ENCODE results near the gene TMEM244. TPM values are rescaled to one million over a fixed set of nuclear protein-coding genes. Genes with fewer than 3 reads are reported as not detected.

The TMEM244 gene
- total RNA-seq, 4 donors from 2014 or later: not detected

DNA sequence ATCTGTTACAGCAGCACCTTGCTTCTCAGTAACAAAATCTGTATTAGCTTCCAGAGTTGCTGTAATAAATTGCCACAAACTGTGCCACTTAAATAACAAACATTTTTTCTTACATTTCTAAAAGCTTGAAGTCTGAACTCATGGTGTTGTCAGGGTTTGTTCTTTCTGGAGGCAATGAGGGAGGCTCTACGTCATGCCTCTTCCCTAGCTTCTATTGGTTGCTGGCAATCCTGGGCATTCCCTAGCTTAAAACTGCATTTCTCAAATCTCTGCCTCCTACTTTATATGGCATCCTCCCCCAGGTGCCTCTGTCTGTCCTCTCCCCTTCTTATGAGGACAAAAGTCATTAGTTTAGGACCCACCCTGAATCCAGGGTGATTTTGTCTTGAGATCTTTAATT is 41.6 kb upstream of the TMEM244 start:
- no peak for TF ChIP-seq POLR2A (IDR thresholded peaks at IDR 0.05)
- DNase-seq (ENCODE audit: low spot score in 2 of 2): no peak
- Histone ChIP-seq H3K9me3 (no peaks in the 10 kb centered on the region), H3K4me3 (no peak overlapping the region), H3K27me3 (no peaks in the 10 kb centered on the region), H3K4me1 (no peaks in the 10 kb centered on the region), H3K36me3 (no peaks in the 10 kb centered on the region), H3K27ac (no peak overlapping the region)
- WGBS, 2 donors: 76 to 90% methylated on average over 1 of the region's 1 CpG

GRCh38 chr6:129901910-129902309 is 40.8 kb upstream of the TMEM244 start:
- no peak overlapping the region for H3K4me3 ChIP-seq
- H3K36me3 ChIP-seq: no peaks in the 10 kb centered on the region
- no peak for DNase-seq (ENCODE audit: low spot score in 2 of 2)
- H3K4me1 ChIP-seq: no peaks in the 10 kb centered on the region
- no peak overlapping the region for H3K27ac ChIP-seq
- TF ChIP-seq POLR2A (IDR thresholded peaks at IDR 0.05): no peak
- H3K27me3 ChIP-seq: no peaks in the 10 kb centered on the region
- no peaks in the 10 kb centered on the region for H3K9me3 ChIP-seq

- H3K4me1 ChIP-seq: no peaks in the 10 kb centered on the region
- no peak for DNase-seq (ENCODE audit: low spot score in 2 of 2)
- no peak for TF ChIP-seq CTCF (IDR thresholded peaks at IDR 0.05)
- no peak for TF ChIP-seq POLR2A (IDR thresholded peaks at IDR 0.05)
- TF ChIP-seq EP300 (IDR thresholded peaks at IDR 0.05): no peak
- no peak overlapping the region for H3K4me3 ChIP-seq
- no peak overlapping the region for H3K27ac ChIP-seq
- no peaks in the 10 kb centered on the region for H3K27me3 ChIP-seq
- no peaks in the 10 kb centered on the region for H3K36me3 ChIP-seq
- H3K9me3 ChIP-seq: no peaks in the 10 kb centered on the region
These were observed 34.6 kb upstream of the TMEM244 start for GRCh38 chr6:129895692-129896091.

- H3K4me3 ChIP-seq: no peak overlapping the region
- H3K36me3 ChIP-seq: no peaks in the 10 kb centered on the region
- TF ChIP-seq CTCF (IDR thresholded peaks at IDR 0.05) (no peak), EP300 (IDR thresholded peaks at IDR 0.05) (no peak), POLR2A (IDR thresholded peaks at IDR 0.05) (no peak)
- 85 to 89% methylated on average over 3 of the region's 3 CpGs for WGBS, 2 donors
- H3K27ac ChIP-seq: no peak overlapping the region
- H3K27me3 ChIP-seq: no peaks in the 10 kb centered on the region
- no peaks in the 10 kb centered on the region for H3K9me3 ChIP-seq
- no peak for DNase-seq (ENCODE audit: low spot score in 2 of 2)
- no peaks in the 10 kb centered on the region for H3K4me1 ChIP-seq
These were observed 33.8 kb upstream of the TMEM244 start for GRCh38 chr6:129894921-129895320.

DNA sequence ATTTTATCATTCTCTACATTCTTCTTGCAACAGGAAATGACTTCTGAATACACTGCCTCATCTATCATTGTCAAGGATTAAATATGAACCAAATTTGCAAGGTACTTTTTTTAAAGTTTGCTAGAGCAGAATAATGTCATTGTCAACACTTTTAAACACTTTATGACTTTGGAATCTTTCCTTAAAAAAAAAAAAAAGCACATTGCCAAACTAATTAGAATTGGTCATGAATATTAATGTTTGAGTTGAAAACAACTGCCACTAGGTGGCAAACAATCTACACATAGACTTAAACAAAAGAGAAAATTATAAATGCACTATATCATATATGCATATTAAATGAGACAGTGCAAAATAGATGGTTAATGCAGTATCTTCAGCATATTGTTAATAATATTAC is 32.5 kb upstream of the TMEM244 start:
- Histone ChIP-seq H3K36me3 (no peaks in the 10 kb centered on the region), H3K27ac (no peak overlapping the region), H3K4me1 (no peaks in the 10 kb centered on the region), H3K9me3 (no peaks in the 10 kb centered on the region), H3K4me3 (no peak overlapping the region), H3K27me3 (no peaks in the 10 kb centered on the region)
- TF ChIP-seq POLR2A (IDR thresholded peaks at IDR 0.05) (no peak), CTCF (IDR thresholded peaks at IDR 0.05) (peak in 3 of 5 experiments; percentile 20 to 39 (median 36)), EP300 (IDR thresholded peaks at IDR 0.05) (no peak)
- DNase-seq (ENCODE audit: low spot score in 2 of 2): no peak

- 78 to 94% methylated on average over 4 of the region's 4 CpGs for WGBS, 2 donors
- no peak overlapping the region for H3K27ac ChIP-seq
- H3K36me3 ChIP-seq: no peaks in the 10 kb centered on the region
- DNase-seq (ENCODE audit: low spot score in 2 of 2): no peak
- H3K27me3 ChIP-seq: no peaks in the 10 kb centered on the region
- no peak overlapping the region for H3K4me3 ChIP-seq
- no peak for TF ChIP-seq POLR2A (IDR thresholded peaks at IDR 0.05)
- TF ChIP-seq EP300 (IDR thresholded peaks at IDR 0.05): no peak
- no peak for TF ChIP-seq CTCF (IDR thresholded peaks at IDR 0.05)
- no peaks in the 10 kb centered on the region for H3K4me1 ChIP-seq
- no peaks in the 10 kb centered on the region for H3K9me3 ChIP-seq
These were observed 29.6 kb upstream of the TMEM244 start for GRCh38 chr6:129890701-129891100.

All from tibial nerve (tissue), 4 donors.